Activated CD4-positive, alpha-beta memory T cell treated with anti-CD3 and anti-CD28 coated beads, Interleukin-2, amount 10 ng/mL, durations not matched to agents 7 days and 5 days (primary cell): ENCODE results near the gene PELI2. TPM values are rescaled to one million over a fixed set of nuclear protein-coding genes. Genes with fewer than 3 reads are reported as not detected.

Experiments used
- CTCF ChIA-PET: fragments of 350-600 bp; sonication (Branson Sonifier 250); formaldehyde crosslinking; loops from one replicate; lab custom pipeline; 2021; ENCODE audit warnings: antibody characterized with exemption, inconsistent platforms; lab: Charles Lee
- POLR2A ChIA-PET: fragments of 350-600 bp; sonication (Branson Sonifier 250); formaldehyde crosslinking; loops from one replicate; lab custom pipeline; 2021; ENCODE audit warnings: antibody characterized with exemption; lab: Charles Lee
- DNase-seq: peaks from one replicate; pipeline ENCODE4 v3.0.0-alpha.2; 2020
- H3K27ac Mint-ChIP-seq: one replicate; pipeline ENCODE4 v1.8.0; 2021; ENCODE audit warnings: mild to moderate bottlenecking, mixed read lengths
- H3K27me3 Mint-ChIP-seq: one replicate; pipeline ENCODE4 v1.8.0; 2021; ENCODE audit warnings: mixed read lengths
- H3K36me3 Mint-ChIP-seq: one replicate; pipeline ENCODE4 v1.8.0; 2021; ENCODE audit warnings: low read depth, mixed read lengths
- H3K4me1 Mint-ChIP-seq: one replicate; pipeline ENCODE4 v1.8.0; 2021; ENCODE audit warnings: mixed read lengths
- H3K4me3 Mint-ChIP-seq: one replicate; pipeline ENCODE4 v1.8.0; 2021; ENCODE audit warnings: mild to moderate bottlenecking, mixed read lengths
- H3K9me3 Mint-ChIP-seq: one replicate; pipeline ENCODE4 v1.8.0; 2021; ENCODE audit warnings: mixed read lengths
- total RNA-seq, 2 experiments: library from RNA; stranded (reverse); gene quantifications; one replicate each; pipeline ENCODE4 v1.2.3, GENCODE V29; 2021

PELI2 gene
- total RNA-seq, 2 experiments from 2014 or later, result 5.5 to 7.1 TPM

DNA sequence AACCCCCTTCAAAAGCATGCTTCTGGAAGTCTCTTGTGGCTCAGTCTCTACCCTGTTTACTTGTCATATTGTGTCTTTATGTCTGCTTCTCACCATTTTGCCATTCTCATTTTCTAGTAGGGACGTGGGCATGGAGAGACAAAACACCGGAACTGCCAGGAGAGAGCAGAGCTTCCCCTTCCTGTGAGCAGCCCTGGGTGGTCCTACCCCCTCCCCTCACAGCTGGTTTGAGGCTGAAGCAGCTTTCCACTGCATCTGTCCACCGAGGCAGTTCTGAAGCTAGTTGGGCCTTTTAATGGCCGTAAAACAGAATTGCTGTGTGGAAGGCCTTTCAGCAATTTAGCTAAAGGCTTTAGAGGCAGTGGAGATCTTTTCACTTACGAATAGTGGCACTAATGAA lies 77.0 kb downstream of the PELI2 start:
- Mint-ChIP-seq H3K27me3 (no peaks in the 10 kb centered on the region), H3K36me3 (no peaks in the 10 kb centered on the region), H3K27ac (no peak overlapping the region), H3K4me3 (no peak overlapping the region), H3K9me3 (no peaks in the 10 kb centered on the region), H3K4me1 (peaks cover 27% of the 10 kb centered on the region)
- ChIA-PET POLR2A (interaction anchor here (0.6 kb wide), 1 partner anchor 77 kb away, joined by 3 read pairs; no protein-coding TSS in a partner anchor), CTCF (no interaction called here)
- DNase-seq, result no peak

DNA sequence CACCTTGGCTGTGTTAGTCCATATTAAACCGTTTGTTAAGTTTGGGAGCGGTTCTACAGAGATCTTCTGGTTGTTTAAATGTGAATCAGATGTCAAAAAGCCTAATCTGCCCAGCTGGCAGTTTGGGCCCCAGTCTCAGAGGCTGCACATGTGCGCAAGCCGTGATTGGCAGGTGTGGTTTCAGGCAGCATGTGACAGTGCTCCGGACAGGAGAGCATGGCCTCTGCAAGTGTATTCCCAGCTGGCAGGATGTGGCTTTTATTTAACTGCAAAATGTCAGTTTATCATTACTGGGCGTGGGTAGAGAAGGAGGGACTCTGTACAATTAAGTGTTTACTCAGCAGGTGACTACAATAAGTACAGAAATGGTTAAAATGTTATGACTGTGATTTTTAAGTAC lies 77.5 kb downstream of the PELI2 start:
- ChIA-PET POLR2A (no interaction called here), CTCF (no interaction called here)
- Mint-ChIP-seq H3K4me1 (peaks cover 27% of the 10 kb centered on the region), H3K9me3 (no peaks in the 10 kb centered on the region), H3K27ac (peak overlapping the region; percentile 3), H3K36me3 (no peaks in the 10 kb centered on the region), H3K27me3 (no peaks in the 10 kb centered on the region), H3K4me3 (no peak overlapping the region)
- peak; percentile 52 for DNase-seq

DNA sequence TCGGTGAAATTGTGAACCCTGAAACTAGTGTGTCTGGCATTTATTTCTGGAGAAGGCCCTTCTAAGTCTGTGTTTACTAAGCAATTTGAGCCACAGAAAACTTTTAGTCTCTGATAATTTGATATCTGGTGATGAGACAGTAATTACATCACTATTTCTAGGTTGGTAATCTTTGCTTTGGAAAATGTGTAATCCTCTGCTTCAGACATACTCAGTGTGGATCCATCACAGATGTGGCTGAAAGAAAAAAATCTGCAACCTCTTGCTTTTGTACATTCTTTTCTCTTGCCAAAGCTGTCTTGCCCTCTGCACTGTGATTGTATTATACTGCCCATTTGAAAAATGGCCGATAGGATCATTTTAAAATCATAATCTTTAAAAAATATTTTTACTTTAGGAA lies 78.1 kb downstream of the PELI2 start:
- Mint-ChIP-seq H3K27ac (peak overlapping the region; percentile 3), H3K9me3 (no peaks in the 10 kb centered on the region), H3K4me3 (no peak overlapping the region), H3K27me3 (no peaks in the 10 kb centered on the region), H3K4me1 (peaks cover 24% of the 10 kb centered on the region), H3K36me3 (no peaks in the 10 kb centered on the region)
- ChIA-PET CTCF (no interaction called here), POLR2A (no interaction called here)
- DNase-seq, result no peak

DNA sequence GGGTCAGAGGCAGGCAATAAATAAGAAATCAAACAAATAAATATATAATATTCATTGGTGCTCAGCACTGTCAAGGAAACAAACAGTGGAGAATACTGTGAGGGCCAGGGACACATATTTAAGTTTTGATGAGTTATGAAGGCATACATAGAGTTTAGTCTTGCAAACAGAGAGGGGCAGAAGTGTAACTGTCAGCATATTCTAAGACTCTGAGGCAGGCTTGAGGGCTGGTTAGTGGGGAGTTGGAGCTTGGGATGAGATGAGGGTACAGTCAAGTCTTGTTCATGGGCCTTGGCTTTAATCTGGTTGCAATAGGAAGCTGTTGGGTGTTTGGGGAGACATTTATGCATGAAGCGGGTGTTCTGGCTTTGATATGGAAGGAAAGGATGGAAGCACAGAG lies 78.9 kb downstream of the PELI2 start:
- Mint-ChIP-seq H3K27me3 (no peaks in the 10 kb centered on the region), H3K4me1 (peaks cover 27% of the 10 kb centered on the region), H3K36me3 (no peaks in the 10 kb centered on the region), H3K27ac (no peak overlapping the region), H3K4me3 (no peak overlapping the region), H3K9me3 (no peaks in the 10 kb centered on the region)
- POLR2A ChIA-PET, result no interaction called here
- CTCF ChIA-PET, result no interaction called here
- no peak for DNase-seq

DNA sequence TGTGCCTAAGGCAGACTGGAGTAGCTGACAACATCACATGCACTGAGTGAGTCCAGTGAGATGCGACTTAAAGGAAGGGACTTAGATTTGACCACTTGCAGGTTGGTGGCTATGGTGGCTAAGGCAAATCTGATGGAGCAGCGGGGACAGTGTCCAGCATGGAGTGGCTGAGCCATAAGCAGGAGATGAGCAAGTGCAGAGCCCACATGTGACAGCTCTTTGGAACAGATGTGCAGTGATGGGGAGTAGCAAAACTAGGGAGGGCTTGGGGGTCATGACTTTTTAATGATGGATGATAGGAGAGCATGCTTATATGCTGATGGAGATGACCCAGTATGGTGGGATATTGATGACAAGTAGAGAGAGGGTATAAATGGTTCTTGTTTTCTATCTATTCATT lies 80.2 kb downstream of the PELI2 start:
- no peaks in the 10 kb centered on the region for H3K9me3 Mint-ChIP-seq
- no peak overlapping the region for H3K4me3 Mint-ChIP-seq
- H3K27ac Mint-ChIP-seq, result no peak overlapping the region
- H3K27me3 Mint-ChIP-seq, result no peaks in the 10 kb centered on the region
- ChIA-PET CTCF (no interaction called here), POLR2A (no interaction called here)
- peaks cover 32% of the 10 kb centered on the region for H3K4me1 Mint-ChIP-seq
- no peak for DNase-seq
- no peaks in the 10 kb centered on the region for H3K36me3 Mint-ChIP-seq

DNA sequence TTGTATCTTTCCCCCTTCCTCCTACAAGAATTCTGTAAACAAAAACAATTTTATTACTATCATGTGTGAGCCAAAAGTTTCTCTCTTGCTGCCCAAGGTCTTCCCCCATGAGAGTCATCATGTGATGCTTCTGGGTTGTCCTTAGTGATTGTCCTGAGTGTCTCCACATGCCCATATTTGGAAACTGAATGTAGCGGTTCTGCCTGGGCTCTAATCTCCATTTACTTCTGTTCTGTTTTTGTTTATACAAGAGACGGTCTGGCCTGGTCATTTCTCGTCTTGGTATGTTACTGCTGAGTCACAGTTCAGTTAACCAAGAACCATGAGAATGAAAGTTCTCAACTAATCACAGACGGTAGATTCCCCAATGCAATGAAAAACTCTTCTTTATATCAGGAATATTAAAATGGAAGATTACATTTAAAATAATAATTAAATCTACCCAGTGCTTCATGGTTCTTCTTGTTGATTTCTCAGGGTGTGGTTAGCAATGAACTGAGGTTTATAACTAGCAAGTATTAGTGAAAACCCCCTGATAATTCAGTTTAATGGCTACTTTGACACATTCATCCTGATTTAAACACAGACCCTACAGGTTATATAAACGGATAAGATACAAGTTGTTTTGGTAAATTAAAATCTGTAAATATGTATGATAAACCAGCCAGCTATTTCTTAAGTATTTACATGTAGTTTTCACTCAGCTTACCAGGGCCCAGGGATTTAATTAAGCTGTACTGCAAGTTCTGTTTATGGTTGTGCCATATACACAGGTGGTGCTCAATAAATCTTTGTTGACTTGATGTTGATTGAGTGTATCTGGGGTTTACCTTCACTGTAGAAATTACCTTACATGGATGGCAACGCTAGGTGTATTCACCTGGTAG lies 81.1 kb downstream of the PELI2 start:
- Mint-ChIP-seq H3K4me1 (peaks cover 29% of the 10 kb centered on the region), H3K27me3 (no peaks in the 10 kb centered on the region), H3K4me3 (no peak overlapping the region), H3K36me3 (no peaks in the 10 kb centered on the region), H3K27ac (no peak overlapping the region), H3K9me3 (no peaks in the 10 kb centered on the region)
- ChIA-PET POLR2A (no interaction called here), CTCF (no interaction called here)
- no peak for DNase-seq

DNA sequence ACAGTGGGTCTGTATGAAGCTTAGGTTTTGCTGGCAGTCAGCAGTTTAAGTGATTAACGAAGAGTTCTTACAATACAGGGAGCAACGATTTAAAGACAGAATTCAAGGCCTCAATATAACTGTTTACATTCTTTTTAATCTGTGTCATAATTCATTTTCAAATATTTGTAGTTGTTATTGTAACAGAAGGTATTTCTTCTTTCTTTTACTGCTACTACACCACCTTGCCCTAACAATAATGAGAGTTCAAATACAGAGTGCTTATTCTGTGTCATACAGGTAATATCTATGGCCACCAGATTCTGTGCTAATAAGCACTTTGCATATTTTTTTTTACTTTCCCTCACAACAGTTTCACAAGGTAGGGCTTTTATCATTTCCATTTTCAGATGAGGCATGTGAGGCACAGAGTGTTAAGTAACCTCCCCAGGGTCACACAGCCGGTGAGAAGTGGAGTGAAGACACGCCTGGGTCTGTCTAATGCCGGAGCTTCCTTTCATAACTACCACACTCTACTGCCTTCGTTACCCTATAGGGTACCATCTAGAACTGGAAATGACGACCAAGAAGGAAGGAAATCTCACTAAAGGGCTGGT lies 81.9 kb downstream of the PELI2 start:
- Mint-ChIP-seq H3K4me3 (no peak overlapping the region), H3K4me1 (peaks cover 23% of the 10 kb centered on the region), H3K27me3 (no peaks in the 10 kb centered on the region), H3K9me3 (no peaks in the 10 kb centered on the region), H3K27ac (no peak overlapping the region), H3K36me3 (no peaks in the 10 kb centered on the region)
- ChIA-PET CTCF (no interaction called here), POLR2A (no interaction called here)
- DNase-seq, result no peak

DNA sequence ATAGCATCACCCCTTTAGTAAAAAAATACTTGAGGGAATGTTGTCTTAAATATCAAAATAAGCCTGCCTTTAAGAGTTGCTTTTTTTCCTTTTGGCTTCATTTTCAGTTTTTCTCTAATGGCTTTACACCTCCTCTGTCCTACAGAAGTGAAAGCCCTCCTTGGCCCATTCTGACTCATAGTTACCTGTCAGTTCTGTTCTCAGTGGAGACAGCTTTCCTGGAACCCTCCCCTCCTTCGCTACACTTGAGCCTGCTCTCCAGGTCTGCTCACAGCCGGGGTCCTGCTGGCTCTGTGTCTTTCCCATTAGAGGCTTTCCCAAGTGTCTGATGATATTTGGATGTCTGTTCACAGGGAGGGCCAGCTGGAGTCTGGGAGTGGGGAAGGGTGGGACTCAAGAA lies 84.0 kb downstream of the PELI2 start:
- Mint-ChIP-seq H3K27ac (no peak overlapping the region), H3K4me1 (peaks cover 8% of the 10 kb centered on the region), H3K9me3 (no peaks in the 10 kb centered on the region), H3K36me3 (no peaks in the 10 kb centered on the region), H3K27me3 (no peaks in the 10 kb centered on the region), H3K4me3 (no peak overlapping the region)
- no peak for DNase-seq
- POLR2A ChIA-PET, result no interaction called here
- CTCF ChIA-PET, result no interaction called here

DNA sequence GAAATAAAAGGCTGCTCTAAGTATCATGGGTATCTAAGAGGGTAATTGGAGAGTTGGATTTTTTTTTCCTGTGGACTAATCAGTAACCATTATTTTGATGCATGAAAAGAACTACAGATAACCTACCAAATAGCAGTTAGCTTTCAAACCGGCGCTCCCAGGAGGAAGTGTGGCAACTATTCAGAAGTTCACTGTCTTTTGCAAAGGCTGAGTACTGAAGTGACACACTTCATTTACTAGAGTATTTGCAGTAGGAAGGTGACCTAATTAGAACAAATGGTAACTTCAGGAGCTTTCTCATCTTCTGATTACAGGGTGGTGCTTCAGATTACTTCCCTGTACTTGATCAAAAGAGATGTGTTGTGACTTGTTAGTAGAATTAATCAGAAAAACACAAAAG lies 87.7 kb downstream of the PELI2 start:
- no peak overlapping the region for H3K27ac Mint-ChIP-seq
- DNase-seq, result no peak
- no peaks in the 10 kb centered on the region for H3K9me3 Mint-ChIP-seq
- no peaks in the 10 kb centered on the region for H3K36me3 Mint-ChIP-seq
- H3K27me3 Mint-ChIP-seq, result no peaks in the 10 kb centered on the region
- H3K4me3 Mint-ChIP-seq, result no peak overlapping the region
- CTCF ChIA-PET, result no interaction called here
- POLR2A ChIA-PET, result no interaction called here
- H3K4me1 Mint-ChIP-seq, result peaks cover 8% of the 10 kb centered on the region

DNA sequence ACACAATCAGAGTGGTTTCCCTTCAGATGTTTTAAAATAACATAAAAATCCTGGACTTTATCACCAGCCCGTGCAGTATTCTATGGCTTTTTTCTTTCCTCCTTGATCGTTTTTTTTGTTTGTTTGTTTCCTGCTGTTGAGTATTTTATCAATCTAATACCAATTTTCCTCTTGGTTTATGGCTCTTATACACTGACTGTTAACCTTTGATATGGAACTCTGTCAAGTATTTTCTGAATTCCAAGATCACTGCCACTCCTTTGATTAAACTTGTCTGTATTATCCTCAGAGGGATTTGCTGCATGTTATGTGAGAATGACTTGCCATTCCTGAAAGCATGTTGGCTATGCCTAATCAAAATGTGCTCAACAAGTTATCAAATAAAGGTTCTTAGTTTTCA lies 88.4 kb downstream of the PELI2 start:
- Mint-ChIP-seq H3K36me3 (no peaks in the 10 kb centered on the region), H3K27ac (no peak overlapping the region), H3K9me3 (no peaks in the 10 kb centered on the region), H3K4me1 (peaks cover 8% of the 10 kb centered on the region), H3K4me3 (no peak overlapping the region), H3K27me3 (no peaks in the 10 kb centered on the region)
- DNase-seq, result no peak
- ChIA-PET CTCF (no interaction called here), POLR2A (no interaction called here)

DNA sequence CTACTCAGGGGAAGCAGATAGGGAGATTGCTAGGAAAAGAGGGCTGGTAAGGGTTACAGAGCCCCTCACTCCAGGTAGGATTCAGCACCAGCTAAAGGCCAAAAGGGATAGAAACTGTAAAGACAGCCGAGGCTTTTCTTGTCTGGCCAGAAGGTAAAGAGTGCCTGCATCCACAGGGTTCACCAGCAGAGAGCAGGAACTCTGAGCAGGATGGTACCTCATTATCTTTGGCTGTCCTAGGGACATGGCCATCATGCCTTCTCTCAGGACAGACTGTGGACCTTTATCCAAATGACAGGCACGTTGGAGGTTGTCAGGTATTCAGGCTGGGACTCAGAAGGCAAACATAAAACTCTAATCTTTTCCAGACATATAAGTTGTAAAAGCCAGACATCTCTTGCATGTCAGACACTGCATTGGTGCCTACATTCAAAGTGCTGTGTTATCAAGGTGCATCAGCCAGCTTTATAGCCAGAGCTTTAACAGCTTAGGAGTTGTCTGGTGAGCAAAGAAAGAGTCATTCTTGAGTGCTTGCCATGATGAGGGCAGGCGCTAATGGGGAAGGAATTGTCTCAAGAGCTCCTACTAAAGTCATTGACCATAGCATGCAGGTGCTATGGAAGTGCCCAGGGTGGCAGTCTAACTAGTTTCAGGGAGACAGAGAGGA lies 89.5 kb downstream of the PELI2 start:
- ChIA-PET CTCF (no interaction called here), POLR2A (no interaction called here)

DNA sequence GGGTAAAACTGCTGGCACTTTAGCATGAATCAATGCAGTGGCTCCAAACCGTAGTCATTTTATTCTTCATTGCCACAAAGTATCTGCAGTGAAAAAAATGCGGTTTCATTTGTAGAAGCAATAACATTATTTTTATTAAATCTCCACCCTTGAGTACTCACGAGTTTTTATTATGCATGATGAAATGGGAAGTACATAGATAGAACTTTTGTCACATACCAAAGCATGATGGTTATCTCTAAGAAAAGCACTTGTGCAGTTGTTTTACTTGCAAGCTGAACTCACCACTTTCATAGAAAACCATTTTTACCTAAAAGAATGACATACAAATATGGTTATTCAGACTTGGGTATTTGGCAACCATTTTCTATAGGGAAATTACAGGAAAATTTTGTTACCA lies 90.3 kb downstream of the PELI2 start:
- H3K4me1 Mint-ChIP-seq, result no peaks in the 10 kb centered on the region
- ChIA-PET CTCF (no interaction called here), POLR2A (no interaction called here)
- no peaks in the 10 kb centered on the region for H3K36me3 Mint-ChIP-seq
- H3K4me3 Mint-ChIP-seq, result no peak overlapping the region
- H3K9me3 Mint-ChIP-seq, result no peaks in the 10 kb centered on the region
- H3K27me3 Mint-ChIP-seq, result no peaks in the 10 kb centered on the region
- DNase-seq, result no peak
- H3K27ac Mint-ChIP-seq, result no peak overlapping the region

More for the DNA sequence above, 89.5 kb downstream of the PELI2 start:
- Mint-ChIP-seq H3K9me3 (no peaks in the 10 kb centered on the region), H3K4me1 (no peaks in the 10 kb centered on the region), H3K27me3 (no peaks in the 10 kb centered on the region), H3K36me3 (no peaks in the 10 kb centered on the region), H3K27ac (no peak overlapping the region), H3K4me3 (no peak overlapping the region)
- no peak for DNase-seq

DNA sequence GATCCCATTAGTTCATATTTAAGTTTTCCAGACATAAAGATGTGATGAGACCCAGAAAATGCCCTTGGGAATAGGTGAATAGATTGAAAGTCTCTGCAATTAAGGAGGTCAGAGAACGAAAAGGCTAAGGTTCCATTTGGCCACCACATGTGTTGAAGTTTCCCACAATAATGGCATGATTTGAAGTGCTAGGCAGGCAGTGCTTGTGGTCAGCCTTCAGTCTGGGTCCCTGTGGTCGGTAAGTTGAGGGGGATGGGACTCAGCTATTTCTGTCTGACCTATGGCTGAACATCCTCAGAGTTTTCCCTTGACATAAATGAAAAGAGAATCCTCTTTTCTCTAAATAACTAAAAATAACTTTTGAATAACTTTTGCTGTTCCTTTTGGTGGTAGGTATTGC lies 92.4 kb downstream of the PELI2 start:
- H3K4me3 Mint-ChIP-seq, result no peak overlapping the region
- H3K36me3 Mint-ChIP-seq, result no peaks in the 10 kb centered on the region
- CTCF ChIA-PET, result no interaction called here
- POLR2A ChIA-PET, result no interaction called here
- no peak for DNase-seq
- no peaks in the 10 kb centered on the region for H3K9me3 Mint-ChIP-seq
- no peaks in the 10 kb centered on the region for H3K27me3 Mint-ChIP-seq
- no peaks in the 10 kb centered on the region for H3K4me1 Mint-ChIP-seq
- H3K27ac Mint-ChIP-seq, result no peak overlapping the region
